Activated T-helper 1 cell treated with anti-CD3 and anti-CD28 coated beads, Interleukin-2, amount 50 U/mL, for 16 hours (primary cell): ENCODE results near the gene PRSS53.
"Not testable (repeated sequence)": the region's sequence is repeated elsewhere in the genome, so short reads cannot be mapped to it uniquely, and the experiment has no call there.

Experiments
- DNase-seq, 2 donors: peaks; one replicate each; pipeline ENCODE4 v3.0.0-alpha.2; 2020; ENCODE audit warnings: low read depth in 1 of 2, low spot score in 1 of 2

PRSS53 gene

GRCh38 chr16:31118223-31119155 lies 29.7 kb upstream of the PRSS53 start:
- DNase-seq = no peak

- DNase-seq = peak; percentile 92 to 95
Measured at GRCh38 chr16:31117384-31118222, 28.9 kb upstream of the PRSS53 start, which contains the start of gene KAT8. KAT8 (plus strand) TSS chr16:31117664; CDS start chr16:31117682, 18 bp downstream.

GRCh38 chr16:31114468-31114867 lies 25.7 kb upstream of the PRSS53 start:
- DNase-seq = no peak

GRCh38 chr16:31113121-31114120 lies 24.7 kb upstream of the PRSS53 start:
- no peak for DNase-seq

GRCh38 chr16:31112711-31113110 lies 24.0 kb upstream of the PRSS53 start:
- DNase-seq = no peak

DNA sequence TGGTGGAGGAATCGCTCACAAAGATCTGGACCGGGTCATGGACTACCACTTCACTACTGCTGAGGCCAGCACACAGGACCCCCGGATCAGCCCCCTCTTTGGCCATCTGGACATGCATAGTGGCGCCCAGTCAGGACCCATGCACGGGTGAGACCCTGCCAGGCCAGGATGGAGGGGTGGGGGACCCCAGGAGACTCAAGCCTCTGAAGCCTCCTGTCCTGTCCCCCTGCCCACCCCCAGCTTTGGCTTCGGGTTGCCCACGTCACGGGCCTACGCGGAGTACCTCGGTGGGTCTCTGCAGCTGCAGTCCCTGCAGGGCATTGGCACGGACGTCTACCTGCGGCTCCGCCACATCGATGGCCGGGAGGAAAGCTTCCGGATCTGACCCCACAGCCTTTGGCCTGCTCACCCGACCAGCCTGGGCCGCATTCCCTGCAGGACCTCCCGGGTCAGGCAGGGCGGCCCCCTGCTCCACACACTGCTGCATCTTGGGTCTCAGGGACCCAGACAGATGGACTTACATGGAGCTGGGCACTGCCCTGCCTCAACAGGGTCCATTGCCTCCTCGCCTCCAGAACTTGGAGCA lies 23.2 kb upstream of the PRSS53 start:
- no peak for DNase-seq

- DNase-seq = no peak
Measured at GRCh38 chr16:31110106-31111034, 21.6 kb upstream of the PRSS53 start.

- DNase-seq = no peak
Measured at GRCh38 chr16:31109622-31110021, 20.9 kb upstream of the PRSS53 start.

DNA sequence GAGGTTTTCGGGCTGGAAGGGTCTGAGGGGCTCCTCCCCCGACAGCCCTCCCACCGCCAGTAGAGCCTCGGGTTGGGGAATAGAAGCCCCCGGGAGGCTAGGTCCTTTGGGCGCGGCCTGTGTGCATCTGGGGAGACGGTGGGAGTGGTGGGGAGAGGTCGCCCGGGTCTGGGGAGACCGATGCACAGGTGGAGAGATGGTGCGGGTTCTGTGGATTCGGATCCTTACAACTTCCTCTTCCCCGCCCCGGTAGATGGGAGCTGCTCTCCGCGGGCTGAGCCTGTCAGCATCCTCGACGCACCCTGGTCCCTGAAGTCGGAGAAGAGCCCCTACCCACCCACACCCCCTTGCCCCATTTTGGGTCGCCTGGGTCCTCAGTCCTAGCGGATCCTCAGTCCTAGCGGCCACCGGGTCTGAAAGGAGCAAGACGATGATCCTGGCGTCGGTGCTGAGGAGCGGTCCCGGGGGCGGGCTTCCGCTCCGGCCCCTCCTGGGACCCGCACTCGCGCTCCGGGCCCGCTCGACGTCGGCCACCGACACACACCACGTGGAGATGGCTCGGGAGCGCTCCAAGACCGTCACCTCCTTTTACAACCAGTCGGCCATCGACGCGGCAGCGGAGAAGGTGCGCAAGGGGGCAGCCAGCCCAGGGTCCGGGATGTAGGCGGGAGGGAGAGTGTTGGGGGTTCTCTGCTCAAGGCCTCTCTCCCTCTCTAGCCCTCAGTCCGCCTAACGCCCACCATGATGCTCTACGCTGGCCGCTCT lies 20.2 kb upstream of the PRSS53 start:
- DNase-seq = no peak

GRCh38 chr16:31108035-31108793 lies 19.5 kb upstream of the PRSS53 start, which contains the start of gene BCKDK:
BCKDK (plus strand) TSS chr16:31108386; CDS start chr16:31109224, 838 bp downstream.
- DNase-seq = peak; percentile 26 to 55

DNA sequence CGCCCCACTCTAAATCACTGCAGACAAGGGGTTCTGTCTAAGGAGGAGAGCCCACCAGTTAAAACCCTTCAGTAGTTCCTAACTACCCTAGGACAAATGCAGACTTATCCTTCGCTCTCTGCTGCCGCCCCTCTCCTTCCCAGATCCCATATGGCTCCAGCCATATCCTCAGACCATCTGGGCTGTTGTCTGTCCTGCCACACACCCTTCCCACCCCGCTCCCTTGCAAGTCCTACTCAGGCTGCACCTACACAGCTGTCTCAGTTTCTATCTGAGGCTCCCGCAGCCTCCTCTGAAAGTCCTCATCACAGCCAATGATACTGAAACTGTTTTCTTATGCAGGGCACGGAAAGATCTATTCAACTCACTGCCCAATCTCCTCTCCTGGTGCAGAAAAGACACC lies 18.7 kb upstream of the PRSS53 start:
- no peak for DNase-seq

- DNase-seq = no peak
Measured at GRCh38 chr16:31106509-31107464, 18.0 kb upstream of the PRSS53 start.

DNA sequence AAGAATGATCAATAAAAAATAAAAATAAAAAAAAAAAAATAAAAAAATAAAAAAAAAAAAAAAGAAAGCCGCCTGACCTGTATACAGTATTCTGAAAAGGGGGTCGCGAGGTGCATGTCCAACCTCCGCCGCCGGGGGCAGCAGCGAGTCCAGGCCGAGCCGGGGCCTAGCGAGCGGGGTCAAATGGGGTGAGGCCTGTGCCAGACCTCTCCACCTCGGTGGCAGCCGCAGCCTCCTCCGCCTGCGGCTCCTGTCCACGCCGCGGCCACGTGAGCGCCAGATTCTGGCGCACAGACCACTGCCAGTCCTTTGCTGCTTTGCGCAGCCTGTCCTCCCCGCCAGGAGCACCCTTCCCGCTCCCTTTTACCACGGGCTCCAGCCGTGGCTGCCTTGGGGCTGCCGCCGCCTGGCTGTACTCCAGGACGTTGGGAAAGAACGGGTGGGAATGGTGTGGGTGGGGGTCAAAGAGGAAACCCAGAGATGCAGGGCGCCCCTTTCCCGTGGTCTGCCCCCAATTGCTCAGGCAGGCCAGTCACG lies 17.0 kb upstream of the PRSS53 start:
- DNase-seq = peak; percentile 62 to 63

GRCh38 chr16:31100876-31101641 lies 12.3 kb upstream of the PRSS53 start:
- not testable (repeated sequence) for DNase-seq

GRCh38 chr16:31099860-31100638 lies 11.3 kb upstream of the PRSS53 start:
- DNase-seq = no peak
